GM19351 (cell line): Measurements from ENCODE around the gene GARIN1A.
"Not testable (repeated sequence)": the region's sequence is repeated elsewhere in the genome, so short reads cannot be mapped to it uniquely, and the experiment has no call there.

Source experiments
- ATAC-seq: cut with Tn5 transposase; IDR thresholded peaks from one replicate; pipeline ENCODE4 v1.9.1; 2021; ENCODE audit warnings: mild to moderate bottlenecking, moderate library complexity; ENCODE audit not compliant: unreplicated experiment

The GARIN1A gene

DNA sequence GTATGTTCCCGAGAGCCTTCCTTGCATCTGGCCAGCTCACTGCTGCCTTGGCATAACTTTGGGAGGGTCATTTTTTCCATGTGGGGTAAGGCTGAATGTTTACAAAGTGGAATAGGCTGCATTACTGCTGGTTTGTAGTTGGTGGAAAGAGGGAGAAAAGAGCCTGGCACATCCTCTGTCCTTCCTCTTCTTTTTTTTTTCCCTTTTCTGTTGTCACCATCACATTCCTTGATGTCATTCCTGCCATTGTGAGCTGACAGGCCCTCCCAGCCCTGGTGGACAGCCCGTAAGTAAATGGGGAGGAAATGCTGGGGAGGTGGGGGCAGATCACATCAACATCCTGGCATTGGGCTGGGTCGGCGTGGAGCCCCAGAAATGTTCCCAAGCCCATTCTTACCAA, at the start of gene GARIN1A:
Gene GARIN1A, plus strand, starts transcription at position 301 of the 400 bp plus-strand sequence. CDS start 106 bp downstream, outside the sequence.
- ATAC-seq, result no peak

GRCh38 chr7:128627124-128627523, 45.0 kb upstream of the GARIN1A start:
- ATAC-seq, result not testable (repeated sequence)

GRCh38 chr7:128633915-128634314, 38.2 kb upstream of the GARIN1A start:
- ATAC-seq, result not testable (repeated sequence)

DNA sequence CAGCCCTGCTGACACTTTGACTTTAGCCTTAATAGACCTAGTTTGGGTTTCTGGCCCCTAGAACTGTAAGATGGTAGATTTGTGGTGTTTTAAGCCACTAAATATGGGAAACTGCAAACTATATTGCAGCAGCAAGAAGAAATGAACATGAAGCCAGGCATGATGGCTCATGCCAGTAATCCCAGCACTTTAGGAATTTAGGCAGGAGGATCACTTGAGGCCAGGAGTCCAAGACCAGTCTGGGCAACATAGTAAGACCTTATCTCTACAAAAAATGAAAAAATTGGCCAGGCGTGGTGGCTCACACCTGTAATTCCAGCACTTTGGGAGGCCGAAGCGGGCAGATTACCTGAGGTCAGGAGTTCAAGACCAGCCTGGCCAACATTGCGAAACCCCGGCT, 26.9 kb upstream of the GARIN1A start:
- ATAC-seq, result not testable (repeated sequence)

GRCh38 chr7:128645844-128646243, 26.2 kb upstream of the GARIN1A start:
- not testable (repeated sequence) for ATAC-seq

GRCh38 chr7:128646877-128647276, 25.2 kb upstream of the GARIN1A start:
- ATAC-seq, result not testable (repeated sequence)

GRCh38 chr7:128651096-128651495, 21.0 kb upstream of the GARIN1A start:
- not testable (repeated sequence) for ATAC-seq

DNA sequence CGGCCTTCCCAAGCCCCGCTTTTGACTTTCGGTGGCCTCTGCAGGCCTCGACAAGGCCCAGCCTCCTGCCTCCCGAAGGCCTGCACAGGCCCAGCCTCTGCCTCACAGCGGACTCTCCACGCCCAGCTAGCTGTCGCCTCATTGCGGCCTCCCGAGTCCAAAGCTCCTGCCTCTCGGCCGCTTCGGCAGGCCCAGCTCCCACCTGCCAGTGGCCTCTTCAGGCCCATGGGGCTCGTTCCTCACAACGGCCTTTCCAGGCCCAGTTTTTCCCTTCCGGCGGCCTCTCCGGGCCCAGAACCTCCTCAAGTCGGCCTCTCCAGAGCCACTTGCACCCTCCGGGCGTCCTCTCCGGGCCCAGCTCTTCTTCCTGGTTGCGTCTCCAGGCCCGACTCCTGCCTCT, 19.5 kb upstream of the GARIN1A start:
- ATAC-seq, result not testable (repeated sequence)

- not testable (repeated sequence) for ATAC-seq
Observed at GRCh38 chr7:128653197-128653596, 18.9 kb upstream of the GARIN1A start.

- ATAC-seq, result not testable (repeated sequence)
Observed at GRCh38 chr7:128654080-128654479, 18.0 kb upstream of the GARIN1A start.

DNA sequence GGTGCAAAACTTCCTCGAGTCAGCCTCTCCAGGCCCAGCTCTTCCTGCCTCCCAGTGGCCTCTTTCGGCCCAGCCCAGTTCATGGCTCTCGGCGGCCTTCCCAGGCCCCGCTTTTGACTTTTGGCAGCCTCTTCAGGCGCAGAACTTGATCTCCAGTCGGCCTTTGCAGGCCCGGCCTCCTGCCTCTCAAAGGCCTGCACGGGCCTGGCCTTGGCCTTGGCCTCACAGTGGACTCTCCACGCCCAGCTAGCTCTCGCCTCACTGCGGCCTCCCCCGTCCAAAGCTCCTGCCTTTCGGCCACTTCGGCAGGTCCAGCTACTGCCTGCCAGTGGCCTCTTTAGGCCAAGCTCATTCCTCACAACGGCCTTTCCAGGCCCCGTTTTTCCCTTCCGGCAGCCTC, 17.6 kb upstream of the GARIN1A start:
- not testable (repeated sequence) for ATAC-seq

DNA sequence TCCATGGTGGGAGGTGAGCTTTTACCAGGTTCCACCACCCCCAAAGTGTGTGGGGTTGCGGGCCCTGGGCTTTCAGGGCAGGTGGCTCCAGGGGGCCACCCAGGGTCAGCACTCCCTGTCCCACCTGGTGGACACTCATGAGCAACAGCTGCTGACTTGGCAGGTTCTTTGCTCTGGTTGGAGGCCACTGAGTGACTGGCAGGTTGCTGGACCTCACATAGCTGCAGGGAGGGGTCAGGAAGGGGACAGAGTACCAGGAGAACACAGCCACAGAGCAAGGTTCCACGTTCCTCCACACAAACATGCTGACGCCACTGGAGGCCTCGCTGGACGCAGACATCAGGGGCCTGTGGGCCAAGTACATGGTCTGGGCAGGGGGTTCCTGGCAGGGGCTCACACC, 13.7 kb upstream of the GARIN1A start:
- ATAC-seq, result not testable (repeated sequence)

DNA sequence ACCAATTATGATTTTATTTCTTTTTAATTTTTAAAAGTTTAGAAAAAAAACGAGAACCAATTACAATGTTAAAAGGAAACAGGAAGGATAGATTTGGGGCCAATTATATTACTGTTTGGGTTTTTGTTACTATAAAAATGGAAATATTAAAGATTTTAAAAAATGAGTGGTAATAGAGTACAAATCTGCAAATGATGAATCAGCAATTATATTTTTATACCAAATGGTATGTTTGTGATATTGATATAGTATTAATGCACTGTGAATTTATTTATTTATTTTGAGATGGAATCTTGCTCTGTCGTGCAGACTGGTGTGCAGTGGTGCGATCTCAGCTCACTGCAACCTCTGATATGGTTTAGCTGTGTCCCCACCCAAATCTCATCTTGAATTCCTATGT, 11.5 kb upstream of the GARIN1A start:
- ATAC-seq, result no peak

GRCh38 chr7:128661446-128661845, 10.6 kb upstream of the GARIN1A start:
- ATAC-seq, result no peak

- ATAC-seq, result no peak
Observed at GRCh38 chr7:128662091-128662490, 10.0 kb upstream of the GARIN1A start.

DNA sequence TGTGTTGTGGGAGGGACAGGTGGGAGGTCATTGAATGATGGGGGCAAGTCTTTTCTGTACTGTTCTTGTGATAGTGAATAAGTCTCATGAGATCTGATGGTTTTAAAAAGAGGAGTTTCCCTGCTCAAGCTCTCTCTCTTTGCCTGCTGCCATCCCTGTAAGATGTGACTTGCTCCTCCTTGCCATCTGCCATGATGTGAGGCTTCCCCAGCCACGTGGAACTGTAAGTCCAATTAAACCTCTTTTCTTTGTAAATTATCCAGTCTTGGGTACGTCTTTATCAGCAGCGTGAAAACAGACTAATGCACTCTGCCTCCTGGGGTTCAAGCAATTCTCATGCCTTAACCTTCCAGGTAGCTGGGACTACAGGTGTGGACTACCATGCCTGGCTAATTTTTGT, 8.9 kb upstream of the GARIN1A start:
- ATAC-seq, result not testable (repeated sequence)

DNA sequence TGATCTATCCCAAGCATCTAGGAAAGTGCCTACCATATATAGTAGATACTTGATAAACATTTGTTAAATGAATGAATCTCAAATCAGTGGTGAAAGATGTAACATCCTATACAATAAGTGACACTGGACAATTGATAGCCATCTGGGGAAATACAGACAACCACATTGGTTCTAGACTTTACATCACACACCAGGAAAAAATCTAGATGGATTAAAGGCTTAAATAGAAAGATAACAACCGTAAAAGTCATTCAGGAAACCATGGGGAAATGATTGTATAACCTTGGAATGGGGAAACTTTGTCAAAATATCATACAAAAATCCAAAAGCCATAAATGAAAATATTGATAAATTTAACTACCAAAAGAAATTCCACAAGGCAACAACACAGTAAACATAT, 7.0 kb upstream of the GARIN1A start:
- ATAC-seq, result no peak

GRCh38 chr7:128666200-128666599, 5.9 kb upstream of the GARIN1A start:
- no peak for ATAC-seq

DNA sequence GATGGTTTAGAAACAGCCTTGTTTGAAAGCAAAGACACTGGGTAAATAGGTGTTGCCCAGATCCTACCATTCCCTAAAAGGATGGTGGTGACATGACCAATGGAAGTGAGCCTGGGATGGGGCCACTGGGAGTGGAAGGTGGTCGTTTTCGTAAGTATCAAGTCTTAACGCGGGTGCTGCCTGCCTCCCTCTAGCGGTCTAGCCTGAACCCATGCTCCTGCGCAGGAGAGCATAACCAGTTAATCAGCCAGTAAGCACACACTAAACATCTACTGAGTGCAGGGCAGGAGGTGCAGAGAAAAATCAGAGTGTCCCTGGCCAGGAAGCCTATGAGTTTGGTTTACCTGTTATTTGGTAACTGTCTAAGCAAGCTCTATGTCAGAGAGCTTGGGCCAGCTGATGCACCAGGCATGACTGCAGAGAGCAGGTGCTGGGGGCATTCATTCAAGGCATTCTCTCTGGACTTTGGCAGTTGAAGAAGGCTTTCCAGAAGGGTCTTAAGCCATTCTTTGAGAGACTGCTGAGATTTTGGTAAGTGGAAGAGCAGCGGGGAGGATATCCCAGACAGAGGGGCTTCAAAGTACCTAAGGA, 930 bp downstream of the GARIN1A start:
- no peak for ATAC-seq

GRCh38 chr7:128673571-128673970, 1.5 kb downstream of the GARIN1A start:
- ATAC-seq, result no peak

GRCh38 chr7:128676665-128677064, 4.6 kb downstream of the GARIN1A start:
- ATAC-seq, result no peak

DNA sequence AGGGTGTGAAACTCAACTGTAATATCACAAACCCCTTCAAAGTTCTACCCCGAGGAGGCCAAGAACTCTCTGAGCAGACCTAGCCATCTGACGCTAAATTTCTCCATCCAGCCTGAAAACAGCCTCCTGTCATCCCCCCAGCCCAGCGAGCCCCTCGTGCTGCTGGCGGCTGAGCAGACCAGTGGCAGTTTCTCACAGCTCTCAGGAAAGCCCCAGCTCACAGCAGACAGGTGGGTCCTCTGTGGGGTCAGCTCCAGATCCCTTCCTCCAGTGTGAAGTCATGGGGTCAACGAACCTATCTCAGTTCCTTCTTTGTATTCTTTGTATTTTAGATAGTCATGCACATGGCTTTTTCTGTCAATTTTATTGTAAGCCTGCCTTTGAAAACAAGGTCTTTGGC, 7.8 kb downstream of the GARIN1A start:
- no peak for ATAC-seq
